HG02938 (cell line): ENCODE measurements around the gene ARHGAP32.
A peak's percentile ranks its signal among the peaks of the same experiment; 100 is the strongest.

Experiments
- ATAC-seq: cut with Tn5 transposase; IDR thresholded peaks from one replicate; pipeline ENCODE4 v1.9.1; 2021; ENCODE audit warnings: mild to moderate bottlenecking, moderate library complexity; ENCODE audit not compliant: unreplicated experiment

ARHGAP32 gene

GRCh38 chr11:129117595-129118350 lies 74.4 kb downstream of the ARHGAP32 start:
- peak; percentile 78 for ATAC-seq

- no peak for ATAC-seq
These were observed 76.2 kb downstream of the ARHGAP32 start for GRCh38 chr11:129115652-129116586.

- no peak for ATAC-seq
These were observed 82.4 kb downstream of the ARHGAP32 start for GRCh38 chr11:129109701-129110100.

- ATAC-seq, result no peak
These were observed 85.3 kb downstream of the ARHGAP32 start for GRCh38 chr11:129106788-129107187.

GRCh38 chr11:129102756-129103155 lies 89.4 kb downstream of the ARHGAP32 start:
- no peak for ATAC-seq

GRCh38 chr11:129102225-129102624 lies 89.9 kb downstream of the ARHGAP32 start:
- no peak for ATAC-seq

GRCh38 chr11:129093283-129093682 lies 98.8 kb downstream of the ARHGAP32 start:
- ATAC-seq, result no peak

GRCh38 chr11:129090056-129090455 lies 102.1 kb downstream of the ARHGAP32 start:
- ATAC-seq, result no peak

- ATAC-seq, result no peak
These were observed 102.8 kb downstream of the ARHGAP32 start for GRCh38 chr11:129089279-129089678.

GRCh38 chr11:129086976-129087375 lies 105.1 kb downstream of the ARHGAP32 start:
- ATAC-seq, result no peak

- no peak for ATAC-seq
These were observed 114.9 kb downstream of the ARHGAP32 start for GRCh38 chr11:129077191-129077590.

GRCh38 chr11:129075757-129076156 lies 116.4 kb downstream of the ARHGAP32 start:
- ATAC-seq, result no peak

GRCh38 chr11:129067454-129067853 lies 124.7 kb downstream of the ARHGAP32 start:
- no peak for ATAC-seq

GRCh38 chr11:129066229-129066628 lies 125.9 kb downstream of the ARHGAP32 start:
- ATAC-seq, result no peak

- no peak for ATAC-seq
These were observed 129.0 kb downstream of the ARHGAP32 start for GRCh38 chr11:129063118-129063517.

- ATAC-seq, result no peak
These were observed 130.5 kb downstream of the ARHGAP32 start for GRCh38 chr11:129061492-129062230.

- ATAC-seq, result no peak
These were observed 135.2 kb downstream of the ARHGAP32 start for GRCh38 chr11:129056916-129057315.

- no peak for ATAC-seq
These were observed 136.9 kb downstream of the ARHGAP32 start for GRCh38 chr11:129055196-129055595.

GRCh38 chr11:129048911-129049310 lies 143.2 kb downstream of the ARHGAP32 start:
- no peak for ATAC-seq

GRCh38 chr11:129045150-129045549 lies 147.0 kb downstream of the ARHGAP32 start:
- ATAC-seq, result no peak

- no peak for ATAC-seq
These were observed 149.6 kb downstream of the ARHGAP32 start for GRCh38 chr11:129042503-129042902.
